NT2/D1 (cell line): ENCODE data around the gene HSDL1.

Source experiments
- YY1 ChIP-seq: IDR thresholded peaks from 2 replicates; pipeline ENCODE4 v1.6.1; 2011; ENCODE audit not compliant: insufficient read length, insufficient read depth
- ZNF274 ChIP-seq: IDR thresholded peaks from 2 replicates; pipeline ENCODE4 v1.6.1; 2011; ENCODE audit warnings: mild to moderate bottlenecking, low read depth, low read length

GRCh38 chr16:84086341-84086740 is 58.6 kb downstream of the HSDL1 start:
- TF ChIP-seq YY1 (no peak), ZNF274 (no peak)
